Peyer's patch (tissue), 4 donors: ENCODE measurements around the gene MSH6.

ENCODE experiments used
- CTCF ChIP-seq, 6 experiments: fragments of 450-650 bp in 4 of 6; fragments of 200-600 bp in 2 of 6; sonication (generic) in 1 of 6; IDR thresholded peaks; one replicate each; pipeline ENCODE4 v1.5.1; 2017 to 2019; ENCODE audit warnings: antibody characterized with exemption in 6 of 6, mild to moderate bottlenecking in 3 of 6, moderate library complexity in 1 of 6
- POLR2A ChIP-seq, 2 donors: fragments of 450-650 bp; IDR thresholded peaks; one replicate each; pipeline ENCODE4 v1.5.1; 2017; ENCODE audit warnings: antibody characterized with exemption in 2 of 2, mild to moderate bottlenecking in 2 of 2, moderate library complexity in 2 of 2

- no peak for TF ChIP-seq POLR2A (IDR thresholded peaks at IDR 0.05)
- TF ChIP-seq CTCF (IDR thresholded peaks at IDR 0.05), result no peak
These were observed 55.7 kb downstream of the MSH6 start for GRCh38 chr2:47838686-47839085.
